ENCODE measurements around the gene MYH3. TPM values are rescaled to one million over a fixed set of nuclear protein-coding genes. Genes with fewer than 3 reads are reported as not detected.

Gene MYH3
- total RNA-seq, 1 experiment from 2014 or later: not detected

- DNase-seq (ENCODE audit: low read depth): no peak
- in situ Hi-C loops (cut with HindIII; ENCODE audit: low pct_unique_long_range_greater_than_20kb, low sequenced_read_pairs): no loop called here
These were observed 34.3 kb downstream of the MYH3 start for GRCh38 chr17:10622617-10623485.

GRCh38 chr17:10621397-10621796 lies 35.7 kb downstream of the MYH3 start:
- in situ Hi-C loops (cut with HindIII; ENCODE audit: low pct_unique_long_range_greater_than_20kb, low sequenced_read_pairs): no loop called here
- no peak for DNase-seq (ENCODE audit: low read depth)

- in situ Hi-C loops (cut with HindIII; ENCODE audit: low pct_unique_long_range_greater_than_20kb, low sequenced_read_pairs): no loop called here
- DNase-seq (ENCODE audit: low read depth): peak; percentile 57
These were observed 36.3 kb downstream of the MYH3 start for GRCh38 chr17:10620823-10621222.

- in situ Hi-C loops (cut with HindIII; ENCODE audit: low pct_unique_long_range_greater_than_20kb, low sequenced_read_pairs): no loop called here
These were observed 38.9 kb downstream of the MYH3 start for GRCh38 chr17:10618202-10618635.

GRCh38 chr17:10617120-10617505 lies 40.0 kb downstream of the MYH3 start:
- DNase-seq (ENCODE audit: low read depth): no peak
- in situ Hi-C loops (cut with HindIII; ENCODE audit: low pct_unique_long_range_greater_than_20kb, low sequenced_read_pairs): no loop called here

More at GRCh38 chr17:10618202-10618635, 38.9 kb downstream of the MYH3 start:
- DNase-seq (ENCODE audit: low read depth): peak; percentile 64

- in situ Hi-C loops (cut with HindIII; ENCODE audit: low pct_unique_long_range_greater_than_20kb, low sequenced_read_pairs): no loop called here
These were observed 40.5 kb downstream of the MYH3 start for GRCh38 chr17:10616502-10617119.

GRCh38 chr17:10614536-10615155 lies 42.5 kb downstream of the MYH3 start:
- in situ Hi-C loops (cut with HindIII; ENCODE audit: low pct_unique_long_range_greater_than_20kb, low sequenced_read_pairs): no loop called here
- DNase-seq (ENCODE audit: low read depth): peak; percentile 35

More at GRCh38 chr17:10616502-10617119, 40.5 kb downstream of the MYH3 start:
- peak; percentile 23 for DNase-seq (ENCODE audit: low read depth)

- in situ Hi-C loops (cut with HindIII; ENCODE audit: low pct_unique_long_range_greater_than_20kb, low sequenced_read_pairs): no loop called here
These were observed 43.2 kb downstream of the MYH3 start for GRCh38 chr17:10613775-10614513.

GRCh38 chr17:10612957-10613744 lies 44.0 kb downstream of the MYH3 start:
- no peak for DNase-seq (ENCODE audit: low read depth)
- in situ Hi-C loops (cut with HindIII; ENCODE audit: low pct_unique_long_range_greater_than_20kb, low sequenced_read_pairs): no loop called here

More at GRCh38 chr17:10613775-10614513, 43.2 kb downstream of the MYH3 start:
- DNase-seq (ENCODE audit: low read depth): no peak

- DNase-seq (ENCODE audit: low read depth): peak; percentile 25
- in situ Hi-C loops (cut with HindIII; ENCODE audit: low pct_unique_long_range_greater_than_20kb, low sequenced_read_pairs): no loop called here
These were observed 46.2 kb downstream of the MYH3 start for GRCh38 chr17:10610884-10611283.

- no peak for DNase-seq (ENCODE audit: low read depth)
- in situ Hi-C loops (cut with HindIII; ENCODE audit: low pct_unique_long_range_greater_than_20kb, low sequenced_read_pairs): no loop called here
These were observed 48.9 kb downstream of the MYH3 start for GRCh38 chr17:10608244-10608643.

GRCh38 chr17:10606110-10606509 lies 51.0 kb downstream of the MYH3 start:
- no peak for DNase-seq (ENCODE audit: low read depth)
- in situ Hi-C loops (cut with HindIII; ENCODE audit: low pct_unique_long_range_greater_than_20kb, low sequenced_read_pairs): no loop called here

GRCh38 chr17:10605221-10605783 lies 51.8 kb downstream of the MYH3 start:
- in situ Hi-C loops (cut with HindIII; ENCODE audit: low pct_unique_long_range_greater_than_20kb, low sequenced_read_pairs): no loop called here
- DNase-seq (ENCODE audit: low read depth): no peak

GRCh38 chr17:10604521-10604920 lies 52.6 kb downstream of the MYH3 start:
- DNase-seq (ENCODE audit: low read depth): no peak
- in situ Hi-C loops (cut with HindIII; ENCODE audit: low pct_unique_long_range_greater_than_20kb, low sequenced_read_pairs): no loop called here

GRCh38 chr17:10603931-10604330 lies 53.2 kb downstream of the MYH3 start:
- in situ Hi-C loops (cut with HindIII; ENCODE audit: low pct_unique_long_range_greater_than_20kb, low sequenced_read_pairs): no loop called here
- no peak for DNase-seq (ENCODE audit: low read depth)

GRCh38 chr17:10600571-10600970 lies 56.5 kb downstream of the MYH3 start:
- DNase-seq (ENCODE audit: low read depth): no peak
- in situ Hi-C loops (cut with HindIII; ENCODE audit: low pct_unique_long_range_greater_than_20kb, low sequenced_read_pairs): no loop called here

- in situ Hi-C loops (cut with HindIII; ENCODE audit: low pct_unique_long_range_greater_than_20kb, low sequenced_read_pairs): no loop called here
- DNase-seq (ENCODE audit: low read depth): no peak
These were observed 58.5 kb downstream of the MYH3 start for GRCh38 chr17:10598621-10599020.

All from Caki2 (cell line).